T-cell (primary cell): ENCODE measurements around the gene KCNG2. TPM values are rescaled to one million over a fixed set of nuclear protein-coding genes. Genes with fewer than 3 reads are reported as not detected.

Experiments
- ATAC-seq, 4 experiments: fragments of 200-7000 bp in 3 of 4; fragments of 150-1000 bp in 1 of 4; cut with Tn5 transposase; replicated peaks in 1 of 4; 1 replicate in 3 of 4; 2 replicates in 1 of 4; pipeline ENCODE4 v1.10.0; 2021; ENCODE audit warnings: moderate library complexity in 3 of 4, mild to moderate bottlenecking in 2 of 4, moderate number of reproducible peaks in 1 of 4
- CTCF ChIA-PET, 2 donors: fragments of 300-600 bp; sonication (Branson Sonifier 250); formaldehyde crosslinking; loops; one replicate each; lab custom pipeline; 2022; ENCODE audit warnings: antibody characterized with exemption in 2 of 2; lab: Charles Lee
- POLR2A ChIA-PET, 2 donors: fragments of 300-600 bp; sonication (Branson Sonifier 250); formaldehyde crosslinking; loops; one replicate each; lab custom pipeline; 2022; ENCODE audit warnings: antibody characterized with exemption in 2 of 2; lab: Charles Lee
- DNase-seq, 35 experiments: peaks; one replicate each; pipeline versions ENCODE4 v3.0.0 to v3.0.0-alpha.2; 2013 to 2023
- H3K27ac ChIP-seq: one replicate; pipeline ENCODE4 v1.5.1; 2013; ENCODE audit warnings: low read length
- H3K27me3 ChIP-seq, 2 experiments: replicated peaks in 1 of 2; 1 replicate in 1 of 2; 2 replicates in 1 of 2; pipeline versions ENCODE4 v1.6.1 to v1.7.0; 2013; ENCODE audit warnings: low read length in 1 of 2, mixed read lengths in 1 of 2; ENCODE audit not compliant: control insufficient read depth in 2 of 2, insufficient read depth in 2 of 2; ENCODE audit errors: extremely low read depth in 1 of 2
- H3K36me3 ChIP-seq, 2 donors: 1 replicate in 1 of 2; 2 replicates in 1 of 2; pipeline versions ENCODE4 v1.6.1 to v1.7.0; 2013; ENCODE audit warnings: low read length in 1 of 2; ENCODE audit not compliant: control insufficient read depth in 2 of 2, insufficient read depth in 1 of 2; ENCODE audit errors: extremely low read depth in 1 of 2
- H3K4me1 ChIP-seq, 2 experiments: 1 replicate in 1 of 2; 2 replicates in 1 of 2; pipeline versions ENCODE4 v1.6.1 to v1.7.0; 2013; ENCODE audit warnings: low read length in 2 of 2, mixed read lengths in 1 of 2; ENCODE audit not compliant: insufficient read depth in 2 of 2, control insufficient read depth in 1 of 2; ENCODE audit errors: extremely low read depth in 1 of 2
- H3K4me3 ChIP-seq, 2 donors: 1 replicate in 1 of 2; 2 replicates in 1 of 2; pipeline versions ENCODE4 v1.5.1 to v1.7.0; 2013; ENCODE audit warnings: mild to moderate bottlenecking in 2 of 2, low read length in 1 of 2, moderate library complexity in 1 of 2; ENCODE audit not compliant: control insufficient read depth in 1 of 2; ENCODE audit errors: extremely low read depth in 1 of 2
- H3K9me3 ChIP-seq: 2 replicates; pipeline ENCODE4 v1.7.0; 2013
- H3K27ac Mint-ChIP-seq, 2 donors: one replicate each; pipeline ENCODE4 v1.8.0; 2020 to 2021; ENCODE audit warnings: mild to moderate bottlenecking in 2 of 2, mixed read lengths in 2 of 2
- H3K27me3 Mint-ChIP-seq, 2 donors: one replicate each; pipeline ENCODE4 v1.8.0; 2021 to 2022; ENCODE audit warnings: mixed read lengths in 2 of 2
- H3K36me3 Mint-ChIP-seq: one replicate; pipeline ENCODE4 v1.8.0; 2021; ENCODE audit warnings: mixed read lengths
- H3K4me1 Mint-ChIP-seq, 3 donors: one replicate each; pipeline ENCODE4 v1.8.0; 2020 to 2022; ENCODE audit warnings: mixed read lengths in 3 of 3, mild to moderate bottlenecking in 1 of 3
- H3K4me3 Mint-ChIP-seq, 3 donors: one replicate each; pipeline ENCODE4 v1.8.0; 2020 to 2022; ENCODE audit warnings: mild to moderate bottlenecking in 3 of 3, mixed read lengths in 3 of 3, moderate library complexity in 3 of 3
- H3K9me3 Mint-ChIP-seq, 3 donors: one replicate each; pipeline ENCODE4 v1.8.0; 2020 to 2022; ENCODE audit warnings: mixed read lengths in 3 of 3
- WGBS: methylation state at CpG from one replicate; pipeline ENCODE4 v1.1.5; 2013; ENCODE audit warnings: missing lambda C conversion rate; ENCODE audit not compliant: insufficient coverage; 5-methylcytosine and 5-hydroxymethylcytosine counted together
- total RNA-seq, 35 experiments: library from RNA in 6 of 35; stranded (reverse) in 6 of 35; fragments of 120-200 nt in 1 of 35; gene quantifications; one replicate each; pipeline versions ENCODE4 v1.2.1 to v1.2.4 and lab custom pipeline; 2013 to 2026

The KCNG2 gene
- total RNA-seq, 5 donors from 2014 or later (not counting 1 experiment from before 2014, with no cell fraction given): not detected

- H3K27ac ChIP-seq: no peak overlapping the region
- ATAC-seq (no peak), DNase-seq (peak in 1 of 35 experiments; percentile 7)
- H3K27ac Mint-ChIP-seq: no peak overlapping the region
- peaks cover 12 to 27% of the 10 kb centered on the region in 2 donors for H3K36me3 ChIP-seq
- POLR2A ChIA-PET: interaction anchor here in 1 of 2 donors (0.5 kb wide), 1 partner anchor 571 kb away, joined by 3 read pairs; no protein-coding TSS in a partner anchor
- no peaks in the 10 kb centered on the region for H3K4me1 ChIP-seq
- peaks cover 2 to 12% (median 3%) of the 10 kb centered on the region in 3 donors for H3K4me1 Mint-ChIP-seq
- H3K27me3 Mint-ChIP-seq: no peaks in the 10 kb centered on the region
- no peak overlapping the region for H3K4me3 Mint-ChIP-seq
- H3K9me3 Mint-ChIP-seq: peaks cover 20 to 34% (median 25%) of the 10 kb centered on the region in 3 donors
- WGBS: 98% methylated on average over 17 of the region's 25 CpGs
- H3K9me3 ChIP-seq: peaks cover 11% of the 10 kb centered on the region
- no peak overlapping the region for H3K4me3 ChIP-seq
- peaks cover 75% of the 10 kb centered on the region for H3K36me3 Mint-ChIP-seq
- no peaks in the 10 kb centered on the region for H3K27me3 ChIP-seq
- CTCF ChIA-PET: no interaction called here
These were observed 130.1 kb downstream of the KCNG2 start for GRCh38 chr18:79927607-79928562.

GRCh38 chr18:79928563-79928960 lies 130.8 kb downstream of the KCNG2 start:
- H3K36me3 ChIP-seq: peaks cover 12 to 27% of the 10 kb centered on the region in 2 donors
- no peak for ATAC-seq

GRCh38 chr18:79930020-79930642 lies 132.4 kb downstream of the KCNG2 start:
- DNase-seq (no peak), ATAC-seq (no peak)
- ChIA-PET CTCF (no interaction called here), POLR2A (no interaction called here)
- no peaks in the 10 kb centered on the region for H3K4me1 ChIP-seq
- no peaks in the 10 kb centered on the region for H3K27me3 Mint-ChIP-seq
- peaks cover 15 to 27% of the 10 kb centered on the region in 2 donors for H3K36me3 ChIP-seq
- no peaks in the 10 kb centered on the region for H3K27me3 ChIP-seq
- H3K27ac Mint-ChIP-seq: no peak overlapping the region
- peaks cover 12% of the 10 kb centered on the region for H3K9me3 ChIP-seq
- H3K4me3 Mint-ChIP-seq: no peak overlapping the region
- H3K27ac ChIP-seq: no peak overlapping the region
- no peak overlapping the region for H3K4me3 ChIP-seq
- no CpG with 5 or more reads among the region's 2 CpGs for WGBS
- H3K9me3 Mint-ChIP-seq: peaks cover 24 to 48% (median 37%) of the 10 kb centered on the region in 3 donors
- peaks cover 80% of the 10 kb centered on the region for H3K36me3 Mint-ChIP-seq
- H3K4me1 Mint-ChIP-seq: peaks cover 2 to 7% (median 3%) of the 10 kb centered on the region in 3 donors

More at GRCh38 chr18:79928563-79928960, 130.8 kb downstream of the KCNG2 start:
- POLR2A ChIA-PET: interaction anchor here in 1 of 2 donors (0.5 kb wide), 1 partner anchor 572 kb away, joined by 3 read pairs; no protein-coding TSS in a partner anchor
- Histone ChIP-seq H3K4me3 (no peak overlapping the region), H3K27me3 (no peaks in the 10 kb centered on the region), H3K4me1 (no peaks in the 10 kb centered on the region), H3K27ac (no peak overlapping the region), H3K9me3 (peaks cover 12% of the 10 kb centered on the region)
- Mint-ChIP-seq H3K4me3 (no peak overlapping the region), H3K9me3 (peaks cover 24 to 41% (median 31%) of the 10 kb centered on the region in 3 donors), H3K27ac (no peak overlapping the region), H3K4me1 (peaks cover 2 to 7% (median 3%) of the 10 kb centered on the region in 3 donors), H3K27me3 (no peaks in the 10 kb centered on the region), H3K36me3 (peaks cover 78% of the 10 kb centered on the region)
- 100% methylated on average over 9 of the region's 9 CpGs for WGBS
- DNase-seq: peak in 1 of 35 experiments; percentile 8
- CTCF ChIA-PET: no interaction called here

GRCh38 chr18:79931475-79931874 lies 133.7 kb downstream of the KCNG2 start:
- ChIA-PET CTCF (no interaction called here), POLR2A (no interaction called here)
- no peak overlapping the region for H3K27ac ChIP-seq
- H3K36me3 ChIP-seq: peaks cover 23 to 30% of the 10 kb centered on the region in 2 donors
- no CpG with 5 or more reads among the region's 2 CpGs for WGBS
- peaks cover 0 to 7% (median 3%) of the 10 kb centered on the region in 3 donors for H3K4me1 Mint-ChIP-seq
- DNase-seq: no peak
- no peaks in the 10 kb centered on the region for H3K4me1 ChIP-seq
- ATAC-seq: no peak
- H3K4me3 Mint-ChIP-seq: no peak overlapping the region
- H3K9me3 Mint-ChIP-seq: peaks cover 24 to 48% (median 43%) of the 10 kb centered on the region in 3 donors
- H3K36me3 Mint-ChIP-seq: peaks cover 83% of the 10 kb centered on the region
- no peak overlapping the region for H3K27ac Mint-ChIP-seq
- H3K4me3 ChIP-seq: no peak overlapping the region
- no peaks in the 10 kb centered on the region for H3K27me3 ChIP-seq
- H3K9me3 ChIP-seq: peaks cover 14% of the 10 kb centered on the region
- no peaks in the 10 kb centered on the region for H3K27me3 Mint-ChIP-seq

GRCh38 chr18:79932907-79933306 lies 135.2 kb downstream of the KCNG2 start:
- no peak for DNase-seq
- peaks cover 23 to 28% of the 10 kb centered on the region in 2 donors for H3K36me3 ChIP-seq
- Mint-ChIP-seq H3K9me3 (peaks cover 27 to 48% (median 48%) of the 10 kb centered on the region in 3 donors), H3K27me3 (no peaks in the 10 kb centered on the region), H3K27ac (no peak overlapping the region), H3K4me3 (no peak overlapping the region), H3K4me1 (peaks cover 0 to 7% (median 3%) of the 10 kb centered on the region in 3 donors), H3K36me3 (peaks cover 91% of the 10 kb centered on the region)
- H3K9me3 ChIP-seq: peaks cover 14% of the 10 kb centered on the region
- no peak overlapping the region for H3K27ac ChIP-seq
- ChIA-PET POLR2A (no interaction called here), CTCF (no interaction called here)
- H3K27me3 ChIP-seq: no peaks in the 10 kb centered on the region
- H3K4me1 ChIP-seq: no peaks in the 10 kb centered on the region
- no peak for ATAC-seq
- no peak overlapping the region for H3K4me3 ChIP-seq
- WGBS: no CpG with 5 or more reads among the region's 3 CpGs

GRCh38 chr18:79933765-79934164 lies 136.0 kb downstream of the KCNG2 start:
- Mint-ChIP-seq H3K36me3 (peaks cover 93% of the 10 kb centered on the region), H3K27me3 (no peaks in the 10 kb centered on the region), H3K27ac (no peak overlapping the region), H3K4me1 (peaks cover 0 to 5% (median 4%) of the 10 kb centered on the region in 3 donors), H3K9me3 (peaks cover 27 to 48% (median 47%) of the 10 kb centered on the region in 3 donors), H3K4me3 (no peak overlapping the region)
- ChIA-PET CTCF (no interaction called here), POLR2A (interaction anchor here in 1 of 2 donors (0.7 kb wide), 1 partner anchor 9 kb away, joined by 5 read pairs; no protein-coding TSS in a partner anchor)
- DNase-seq (peak in 1 of 35 experiments; percentile 22), ATAC-seq (no peak)
- peaks cover 14% of the 10 kb centered on the region for H3K9me3 ChIP-seq
- no peaks in the 10 kb centered on the region for H3K27me3 ChIP-seq
- no peak overlapping the region for H3K4me3 ChIP-seq
- peaks cover 24 to 28% of the 10 kb centered on the region in 2 donors for H3K36me3 ChIP-seq
- no peaks in the 10 kb centered on the region for H3K4me1 ChIP-seq
- WGBS: 93% methylated on average over 9 of the region's 10 CpGs
- H3K27ac ChIP-seq: no peak overlapping the region
